ENCODE measurements around the gene PTGFR.

Gene PTGFR

DNA sequence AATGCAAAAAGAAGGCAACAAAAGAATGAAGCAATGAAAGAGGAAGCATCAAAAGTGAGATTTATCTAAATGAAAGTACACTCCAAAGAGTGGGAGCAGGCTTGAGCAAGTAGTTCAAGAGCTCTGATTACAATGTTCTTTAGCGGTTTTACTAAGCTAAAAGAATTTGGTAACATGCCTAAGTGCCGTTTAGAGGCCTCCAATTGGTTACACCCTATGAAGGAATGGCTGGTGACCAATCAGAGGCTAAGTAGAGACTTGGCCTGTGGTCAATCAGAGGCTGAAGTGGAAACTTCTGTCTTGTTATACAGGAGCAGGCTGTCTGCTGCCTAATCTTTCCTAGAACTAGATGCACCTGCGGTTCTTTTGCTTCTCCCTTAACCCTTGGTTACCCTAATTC, 59.1 kb downstream of the PTGFR start:
- TF ChIP-seq, protein P1, sequence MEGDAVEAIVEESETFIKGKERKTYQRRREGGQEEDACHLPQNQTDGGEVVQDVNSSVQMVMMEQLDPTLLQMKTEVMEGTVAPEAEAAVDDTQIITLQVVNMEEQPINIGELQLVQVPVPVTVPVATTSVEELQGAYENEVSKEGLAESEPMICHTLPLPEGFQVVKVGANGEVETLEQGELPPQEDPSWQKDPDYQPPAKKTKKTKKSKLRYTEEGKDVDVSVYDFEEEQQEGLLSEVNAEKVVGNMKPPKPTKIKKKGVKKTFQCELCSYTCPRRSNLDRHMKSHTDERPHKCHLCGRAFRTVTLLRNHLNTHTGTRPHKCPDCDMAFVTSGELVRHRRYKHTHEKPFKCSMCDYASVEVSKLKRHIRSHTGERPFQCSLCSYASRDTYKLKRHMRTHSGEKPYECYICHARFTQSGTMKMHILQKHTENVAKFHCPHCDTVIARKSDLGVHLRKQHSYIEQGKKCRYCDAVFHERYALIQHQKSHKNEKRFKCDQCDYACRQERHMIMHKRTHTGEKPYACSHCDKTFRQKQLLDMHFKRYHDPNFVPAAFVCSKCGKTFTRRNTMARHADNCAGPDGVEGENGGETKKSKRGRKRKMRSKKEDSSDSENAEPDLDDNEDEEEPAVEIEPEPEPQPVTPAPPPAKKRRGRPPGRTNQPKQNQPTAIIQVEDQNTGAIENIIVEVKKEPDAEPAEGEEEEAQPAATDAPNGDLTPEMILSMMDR (IDR thresholded peaks at IDR 0.05; ENCODE audit: low read depth, low read length) = no peak
- no peak overlapping the region for H3K4me3 ChIP-seq (ENCODE audit: low read depth, low read length)

DNA sequence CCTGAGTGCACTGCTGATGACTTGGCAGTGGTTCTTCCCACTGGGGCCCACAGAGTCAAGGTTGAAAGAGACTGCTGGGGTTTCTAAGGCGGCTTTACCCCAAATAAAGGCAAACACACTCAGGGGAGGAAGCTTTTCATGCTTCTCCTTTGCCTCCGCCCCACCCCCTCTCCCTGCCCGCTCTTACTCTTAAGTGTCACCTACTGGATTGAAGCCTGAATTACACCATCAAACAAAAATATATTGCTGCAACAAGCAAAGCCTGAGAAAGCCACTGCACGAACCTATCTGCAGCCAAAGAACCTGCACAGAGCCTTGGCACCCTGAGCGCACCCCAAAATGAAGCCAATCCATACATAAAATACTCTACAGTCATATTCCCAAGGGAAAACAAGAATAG, 63.1 kb downstream of the PTGFR start:
- TF ChIP-seq, protein P1 (IDR thresholded peaks at IDR 0.05; ENCODE audit: low read depth, low read length) = peak; percentile 17; the same call in 1 of the 2 replicates
- H3K4me3 ChIP-seq (ENCODE audit: low read depth, low read length) = no peak overlapping the region

DNA sequence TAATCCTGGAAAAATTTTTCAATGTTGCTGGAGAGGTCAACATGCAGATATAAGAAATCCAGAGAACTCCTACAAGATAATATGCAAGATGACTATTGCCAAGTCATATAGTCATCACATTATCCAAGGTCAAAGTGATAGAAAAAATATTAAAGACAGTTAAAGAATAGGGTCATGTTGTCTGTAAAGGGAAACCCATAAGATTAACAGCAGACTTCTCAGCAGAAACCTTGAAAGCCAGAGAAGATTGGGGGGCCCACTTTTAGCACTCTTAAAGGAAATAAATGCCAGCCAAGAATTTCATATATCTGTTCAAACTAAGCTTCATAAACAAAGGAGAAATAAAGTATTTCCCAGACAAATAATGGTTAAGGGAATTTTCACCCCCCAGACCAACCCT, 64.1 kb downstream of the PTGFR start:
- TF ChIP-seq, protein P1 (IDR thresholded peaks at IDR 0.05; ENCODE audit: low read depth, low read length) = no peak
- H3K4me3 ChIP-seq (ENCODE audit: low read depth, low read length) = no peak overlapping the region

DNA sequence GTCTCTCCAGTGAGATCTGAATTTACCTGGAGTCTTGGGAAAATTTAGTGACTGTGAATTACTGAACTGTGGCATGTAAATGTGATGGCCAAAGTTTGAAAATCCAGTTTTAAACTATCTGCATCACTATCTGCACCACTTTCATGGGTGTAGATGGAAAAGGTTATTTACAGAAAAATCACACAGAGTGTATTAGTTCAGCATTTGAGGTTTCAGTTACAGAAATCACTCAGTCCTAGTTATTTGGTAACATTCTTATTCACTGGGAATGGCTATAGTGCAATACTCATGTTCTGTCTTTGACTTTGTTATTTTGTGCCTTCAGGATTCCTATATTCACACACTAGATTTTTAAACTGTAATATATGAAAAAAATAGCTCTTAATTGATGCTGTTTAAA, 68.9 kb downstream of the PTGFR start:
- H3K4me3 ChIP-seq (ENCODE audit: low read depth, low read length) = no peak overlapping the region
- TF ChIP-seq, protein P1 (IDR thresholded peaks at IDR 0.05; ENCODE audit: low read depth, low read length) = no peak

DNA sequence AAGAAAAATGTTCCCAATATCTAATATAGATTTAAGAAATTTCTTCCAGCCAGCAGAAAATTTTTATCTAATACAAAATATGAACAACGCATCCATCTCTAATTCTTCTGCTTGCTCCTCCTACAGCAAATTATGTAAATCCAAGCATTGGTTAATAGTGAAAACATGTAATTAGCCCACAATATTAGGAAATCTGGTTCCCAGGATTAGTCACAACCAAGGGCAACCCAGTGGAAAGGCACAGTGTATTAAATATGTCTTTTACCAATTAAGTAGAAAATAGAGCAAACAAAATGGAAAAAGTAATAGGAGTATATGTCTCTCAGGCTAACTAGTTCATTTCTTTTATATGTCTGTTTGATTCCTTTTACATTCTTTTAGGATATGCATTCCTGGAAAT, 70.0 kb downstream of the PTGFR start:
- no peak overlapping the region for H3K4me3 ChIP-seq (ENCODE audit: low read depth, low read length)
- TF ChIP-seq, protein P1 (IDR thresholded peaks at IDR 0.05; ENCODE audit: low read depth, low read length) = no peak

DNA sequence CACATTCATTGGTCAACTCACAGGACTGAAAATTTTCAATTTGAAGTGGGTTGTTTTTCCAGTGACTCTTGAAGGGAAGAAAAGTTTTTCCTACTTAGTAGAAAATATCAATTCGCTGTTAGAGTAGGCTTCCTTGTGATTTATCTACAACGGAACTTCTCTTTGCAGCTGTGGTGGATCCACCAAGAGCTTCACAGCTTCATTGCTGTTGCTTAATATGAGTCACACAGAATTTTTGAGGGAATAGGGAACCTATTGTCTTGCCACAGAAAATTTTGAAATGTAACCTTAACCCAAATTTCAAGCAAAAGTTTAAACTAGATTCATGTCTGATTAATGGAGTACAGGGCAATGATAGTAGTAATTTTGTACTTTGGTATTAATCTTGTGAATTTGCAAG, 71.1 kb downstream of the PTGFR start:
- no peak overlapping the region for H3K4me3 ChIP-seq (ENCODE audit: low read depth, low read length)
- TF ChIP-seq, protein P1 (IDR thresholded peaks at IDR 0.05; ENCODE audit: low read depth, low read length) = no peak

DNA sequence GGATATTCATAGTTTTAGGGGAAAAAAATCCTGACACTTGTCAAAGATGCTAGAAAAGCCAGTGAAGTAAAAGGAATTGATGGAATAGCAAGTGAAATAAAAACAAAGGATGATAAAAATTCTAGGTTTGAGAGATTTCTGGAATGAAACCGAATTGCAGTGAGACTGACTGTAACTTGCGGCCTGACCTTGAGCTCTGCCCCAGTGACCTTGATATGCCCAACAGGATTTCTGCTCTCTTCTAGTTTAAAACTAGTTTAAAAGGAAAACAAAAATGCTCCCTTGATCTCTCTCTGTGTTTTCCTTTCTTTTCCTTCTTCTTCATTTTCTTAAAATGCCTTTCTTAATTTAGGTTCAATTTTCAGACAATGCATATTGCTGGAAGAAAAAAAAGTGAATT, 74.6 kb downstream of the PTGFR start:
- TF ChIP-seq, protein P1 (IDR thresholded peaks at IDR 0.05; ENCODE audit: low read depth, low read length) = no peak

More for the DNA sequence above, 74.6 kb downstream of the PTGFR start:
- H3K4me3 ChIP-seq (ENCODE audit: low read depth, low read length) = no peak overlapping the region
